OCI-LY7 (cell line): Measurements from ENCODE around the gene AVPR2. TPM values are rescaled to one million over a fixed set of nuclear protein-coding genes. Genes with fewer than 3 reads are reported as not detected.
A peak's percentile ranks its signal among the peaks of the same experiment; 100 is the strongest.

Experiments
- BruUV-seq: library from RNA; stranded (reverse); fragments of 400-500 nt; replicated peaks from 2 replicates; lab custom pipeline; 2021; lab: Mats Ljungman, UMichigan
- CTCF ChIA-PET: fragments of 300-600 bp; sonication (Branson Sonifier 250); formaldehyde crosslinking; loops from one replicate; lab custom pipeline; 2022; ENCODE audit warnings: antibody characterized with exemption; ENCODE audit not compliant: unreplicated experiment; lab: Charles Lee
- POLR2A ChIA-PET: fragments of 300-600 bp; sonication (Branson Sonifier 250); formaldehyde crosslinking; loops from one replicate; lab custom pipeline; 2022; ENCODE audit warnings: antibody characterized with exemption; lab: Charles Lee
- DNase-seq: peaks from one replicate; pipeline ENCODE4 v3.0.0-alpha.2; 2015; ENCODE audit warnings: low spot score
- H2AFZ ChIP-seq: fragments of 200-600 bp; sonication (generic), shearing (Covaris generic); 2 replicates; pipeline ENCODE4 v1.6.1; 2014; ENCODE audit warnings: mild to moderate bottlenecking, antibody characterized with exemption, low read length, moderate library complexity
- H3K27ac ChIP-seq: fragments of 200-600 bp; sonication (generic); 2 replicates; pipeline ENCODE4 v1.5.1; 2014; ENCODE audit warnings: mixed run types, low read depth, mild to moderate bottlenecking, moderate library complexity, low read length, inconsistent platforms; ENCODE audit not compliant: poor library complexity, severe bottlenecking
- H3K36me3 ChIP-seq: fragments of 200-600 bp; sonication (generic); 2 replicates; pipeline ENCODE4 v1.6.1; 2014; ENCODE audit warnings: mild to moderate bottlenecking, antibody characterized with exemption, low read length, moderate library complexity, mixed read lengths; ENCODE audit not compliant: insufficient read depth
- H3K4me1 ChIP-seq: fragments of 200-600 bp; sonication (generic); 2 replicates; pipeline ENCODE4 v1.5.1; 2014; ENCODE audit warnings: mild to moderate bottlenecking, low read length; ENCODE audit not compliant: insufficient read depth, poor library complexity, severe bottlenecking
- H3K4me2 ChIP-seq: fragments of 200-600 bp; sonication (generic); 2 replicates; pipeline ENCODE4 v1.6.1; 2014; ENCODE audit warnings: mild to moderate bottlenecking, low read length
- H3K4me3 ChIP-seq: fragments of 200-600 bp; sonication (generic); 2 replicates; pipeline ENCODE4 v1.5.1; 2014; ENCODE audit warnings: mild to moderate bottlenecking, low read depth, low read length; ENCODE audit not compliant: poor library complexity, severe bottlenecking
- H3K79me2 ChIP-seq: fragments of 200-600 bp; sonication (generic); 2 replicates; pipeline ENCODE4 v1.6.1; 2016; ENCODE audit warnings: low read depth, mild to moderate bottlenecking, low read length, moderate library complexity, mixed read lengths; ENCODE audit not compliant: insufficient read depth
- H3K9me2 ChIP-seq: fragments of 200-600 bp; sonication (generic); 2 replicates; pipeline ENCODE4 v1.6.1; 2016; ENCODE audit warnings: mild to moderate bottlenecking, low read length, mixed read lengths; ENCODE audit not compliant: insufficient read depth
- H3K9me3 ChIP-seq: fragments of 200-600 bp; sonication (generic); 2 replicates; pipeline ENCODE4 v1.6.1; 2014; ENCODE audit warnings: mild to moderate bottlenecking, mixed run types, low read length, mixed read lengths
- H4K20me1 ChIP-seq: fragments of 200-600 bp; sonication (generic); 2 replicates; pipeline ENCODE4 v1.6.1; 2014; ENCODE audit warnings: mild to moderate bottlenecking, antibody characterized with exemption, low read length, moderate library complexity, mixed read lengths; ENCODE audit not compliant: insufficient read depth
- EZH2phosphoT487 ChIP-seq: fragments of 200-600 bp; sonication (generic); IDR thresholded peaks from 2 replicates; pipeline ENCODE4 v1.6.1; 2018; ENCODE audit warnings: low read depth, borderline replicate concordance, mild to moderate bottlenecking, mixed run types, antibody characterized with exemption, low read length, moderate library complexity, mixed read lengths
- intact Hi-C: fragments of 100-400 bp; cut with micrococcal nuclease; formaldehyde crosslinking; loops from one replicate; pipeline ENCODE4 v1.10.0; 2022; ENCODE audit not compliant: unreplicated experiment
- total RNA-seq, 2 experiments: library from RNA; depleted of rRNA in 1 of 2; stranded (reverse); fragments of >200 nt in 1 of 2; shearing (Covaris generic) in 1 of 2; gene quantifications; 2 replicates each; pipeline ENCODE4 v1.2.3, GENCODE V29; 2014 to 2022
- TF ChIP-seq, protein P1 (sequence below): fragments of 200-600 bp; sonication (generic); conservative IDR thresholded peaks from 2 replicates; pipeline ENCODE4 v1.5.1; 2014; ENCODE audit warnings: mild to moderate bottlenecking, antibody characterized with exemption, low read length, moderate library complexity, mixed read lengths

The AVPR2 gene
- total RNA-seq, 2 experiments from 2014 or later = 0.09 TPM; not detected in 1

DNA sequence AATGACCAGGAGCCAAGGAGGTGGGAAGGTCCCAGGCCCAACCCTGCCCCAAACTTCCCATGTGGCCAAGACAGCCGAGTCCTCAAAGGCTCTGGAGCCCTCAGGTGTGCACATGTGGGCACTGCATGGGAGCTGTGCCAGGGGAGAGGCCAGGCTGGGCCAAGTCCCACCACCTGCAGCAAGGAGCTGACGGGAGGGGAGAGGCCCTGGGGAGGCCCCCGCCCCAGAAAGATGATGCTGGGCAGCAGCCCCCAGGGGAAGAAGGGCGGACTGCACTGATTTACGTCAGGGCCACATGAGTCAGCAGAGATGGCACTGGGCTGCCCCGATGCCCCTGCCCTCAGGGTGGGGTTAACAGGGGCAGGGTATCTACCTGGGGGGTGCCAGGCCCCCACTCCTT lies 19.9 kb upstream of the AVPR2 start:
- Histone ChIP-seq H3K9me2 (no peaks in the 10 kb centered on the region), H2AFZ (no peak overlapping the region), H3K4me2 (no peak overlapping the region), H3K9me3 (no peaks in the 10 kb centered on the region), H3K27ac (no peak overlapping the region), H3K4me3 (no peak overlapping the region), H3K4me1 (no peaks in the 10 kb centered on the region), H4K20me1 (no peaks in the 10 kb centered on the region), H3K79me2 (no peaks in the 10 kb centered on the region), H3K36me3 (no peaks in the 10 kb centered on the region)
- TF ChIP-seq, protein P1, sequence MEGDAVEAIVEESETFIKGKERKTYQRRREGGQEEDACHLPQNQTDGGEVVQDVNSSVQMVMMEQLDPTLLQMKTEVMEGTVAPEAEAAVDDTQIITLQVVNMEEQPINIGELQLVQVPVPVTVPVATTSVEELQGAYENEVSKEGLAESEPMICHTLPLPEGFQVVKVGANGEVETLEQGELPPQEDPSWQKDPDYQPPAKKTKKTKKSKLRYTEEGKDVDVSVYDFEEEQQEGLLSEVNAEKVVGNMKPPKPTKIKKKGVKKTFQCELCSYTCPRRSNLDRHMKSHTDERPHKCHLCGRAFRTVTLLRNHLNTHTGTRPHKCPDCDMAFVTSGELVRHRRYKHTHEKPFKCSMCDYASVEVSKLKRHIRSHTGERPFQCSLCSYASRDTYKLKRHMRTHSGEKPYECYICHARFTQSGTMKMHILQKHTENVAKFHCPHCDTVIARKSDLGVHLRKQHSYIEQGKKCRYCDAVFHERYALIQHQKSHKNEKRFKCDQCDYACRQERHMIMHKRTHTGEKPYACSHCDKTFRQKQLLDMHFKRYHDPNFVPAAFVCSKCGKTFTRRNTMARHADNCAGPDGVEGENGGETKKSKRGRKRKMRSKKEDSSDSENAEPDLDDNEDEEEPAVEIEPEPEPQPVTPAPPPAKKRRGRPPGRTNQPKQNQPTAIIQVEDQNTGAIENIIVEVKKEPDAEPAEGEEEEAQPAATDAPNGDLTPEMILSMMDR = peak; percentile 41; the same call in 1 of the 2 replicates
- no peak for TF ChIP-seq EZH2phosphoT487
- ChIA-PET POLR2A (no interaction called here), CTCF (no interaction called here)
- intact Hi-C loops = loop anchor here (5.0 to 10.0 kb wide), 2 partner anchors 60 to 122 kb away; partner anchors contain the start of gene PLXNB3
- no peak for DNase-seq
- BruUV-seq = no TSS peak

DNA sequence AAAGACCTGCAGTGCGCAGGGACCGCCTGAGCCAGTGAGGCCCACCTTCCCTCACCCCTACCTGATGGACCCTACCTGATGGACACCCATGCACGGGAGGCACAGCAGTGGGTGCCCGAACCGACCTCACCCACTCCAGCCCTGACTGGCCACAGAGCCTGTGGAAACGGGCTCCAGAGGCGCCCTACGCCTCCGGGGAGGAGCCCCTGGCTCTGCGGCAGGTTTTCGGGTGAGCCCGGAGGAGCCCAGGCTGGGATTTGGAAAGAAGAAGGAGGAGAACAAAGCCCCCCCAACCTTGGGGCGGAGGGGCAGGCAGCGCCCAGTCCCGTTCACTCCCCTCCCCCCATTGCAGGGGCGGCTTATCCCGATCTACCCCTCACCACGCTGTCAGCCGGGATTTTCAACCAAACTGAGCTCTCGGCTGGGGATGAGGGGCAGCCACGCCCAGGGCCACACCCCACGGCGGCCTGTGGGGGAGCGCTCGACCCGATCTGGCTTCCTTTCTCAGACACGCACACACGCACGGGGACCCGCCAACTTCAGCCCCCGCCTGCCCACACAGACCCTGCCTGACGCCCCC lies 19.2 kb upstream of the AVPR2 start:
- Histone ChIP-seq H2AFZ (no peak overlapping the region), H3K4me2 (no peak overlapping the region), H3K4me1 (no peaks in the 10 kb centered on the region), H3K27ac (no peak overlapping the region), H4K20me1 (no peaks in the 10 kb centered on the region), H3K9me2 (no peaks in the 10 kb centered on the region), H3K9me3 (no peaks in the 10 kb centered on the region), H3K36me3 (no peaks in the 10 kb centered on the region), H3K79me2 (no peaks in the 10 kb centered on the region), H3K4me3 (no peak overlapping the region)
- no peak for DNase-seq
- BruUV-seq = no TSS peak
- intact Hi-C loops = loop anchor here (10.0 kb wide), 1 partner anchor 60 kb away; no protein-coding TSS in a partner anchor
- CTCF ChIA-PET = no interaction called here
- POLR2A ChIA-PET = no interaction called here
- TF ChIP-seq, protein P1 = no peak
- no peak for TF ChIP-seq EZH2phosphoT487

DNA sequence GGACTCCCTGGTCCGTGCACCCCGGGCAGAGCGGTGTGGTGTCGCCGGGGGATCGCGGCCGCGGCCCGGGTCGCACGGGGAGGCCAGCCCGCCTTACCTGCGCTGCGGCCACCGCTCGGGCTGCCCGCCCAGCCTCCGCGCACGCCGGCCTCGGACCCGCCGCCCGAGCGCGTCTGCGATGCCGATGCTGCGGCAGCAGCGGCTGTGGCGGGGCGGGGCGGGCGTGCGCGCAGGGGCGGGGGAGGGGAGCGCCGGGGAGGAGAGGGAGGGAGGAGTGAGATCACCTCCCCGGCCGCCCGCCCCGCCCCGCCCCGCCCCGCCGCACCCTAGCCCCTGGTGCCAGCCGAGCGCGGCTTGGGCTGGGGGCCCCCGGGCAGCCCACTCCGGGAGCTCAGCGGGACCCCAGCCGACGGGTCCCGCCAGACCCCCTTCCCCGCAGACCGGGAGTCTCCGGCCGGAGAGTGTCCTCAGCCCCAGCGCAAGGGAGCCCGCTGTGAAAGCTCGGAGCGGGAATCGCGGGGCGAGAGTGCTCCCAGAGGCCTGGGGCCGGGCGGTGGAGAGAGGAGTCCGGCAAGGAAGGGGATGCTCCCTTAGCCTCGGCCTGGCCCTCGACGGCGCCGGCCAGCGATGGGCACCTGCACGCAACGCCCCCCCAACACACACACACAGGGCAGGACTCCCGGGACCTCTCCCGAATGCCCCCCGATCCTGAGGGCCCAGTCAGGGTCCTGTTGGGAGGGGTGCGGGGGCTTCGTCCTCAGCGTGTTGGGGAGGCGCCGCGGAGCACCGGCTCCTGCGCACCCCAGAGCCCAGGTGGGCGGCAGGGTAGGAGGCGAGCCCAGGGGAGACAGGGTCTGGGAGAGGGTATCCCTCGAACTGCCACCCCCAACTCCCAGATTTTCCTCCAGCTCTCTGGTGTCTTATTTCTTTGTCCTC lies 18.2 kb upstream of the AVPR2 start, which contains the start of gene L1CAM:
TSS of gene L1CAM (minus strand) at position 206 of the 936 bp plus-strand sequence. CDS start 10,337 bp downstream, outside the sequence.
- BruUV-seq = no TSS peak
- no peaks in the 10 kb centered on the region for H4K20me1 ChIP-seq
- H3K79me2 ChIP-seq = no peaks in the 10 kb centered on the region
- CTCF ChIA-PET = no interaction called here
- no peak for DNase-seq
- POLR2A ChIA-PET = no interaction called here
- H2AFZ ChIP-seq = no peak within 1 kb of the TSS
- H3K4me2 ChIP-seq = no peak within 1 kb of the TSS
- no peak within 1 kb of the TSS for H3K4me3 ChIP-seq
- TF ChIP-seq EZH2phosphoT487 = no peak
- TF ChIP-seq, protein P1 = no peak
- no peaks in the 10 kb centered on the region for H3K9me2 ChIP-seq
- no peaks in the 10 kb centered on the region for H3K36me3 ChIP-seq
- no peak within 1 kb of the TSS for H3K27ac ChIP-seq
- intact Hi-C loops = loop anchor here (10.0 kb wide), 1 partner anchor 61 kb away; no protein-coding TSS in a partner anchor
- H3K4me1 ChIP-seq = no peaks in the 10 kb centered on the region
- no peaks in the 10 kb centered on the region for H3K9me3 ChIP-seq
